ENCODE data around the gene FLII.

FLII gene

GRCh38 chr17:18248811-18249210 is 9.7 kb downstream of the FLII start:
- H3K4ac ChIP-seq (ENCODE audit: low read depth in 1 of 2, low read length in 2 of 2): no peak overlapping the region
- no peak overlapping the region for H4K8ac ChIP-seq (ENCODE audit: low read length)
- peak overlapping the region; percentile 14 for H4K91ac ChIP-seq (ENCODE audit: low read length)
- no peaks in the 10 kb centered on the region for H3K9me3 ChIP-seq (ENCODE audit: control insufficient read depth, low read length)
- no peak overlapping the region for H2AK5ac ChIP-seq (ENCODE audit: low read length, severe bottlenecking)
- no peak overlapping the region for H2BK15ac ChIP-seq (ENCODE audit: low read depth, poor library complexity, severe bottlenecking)
- no peak overlapping the region for H3K4me3 ChIP-seq (ENCODE audit: insufficient read depth in 1 of 2, low read depth in 1 of 2, low read length in 2 of 2)
- H3K14ac ChIP-seq (ENCODE audit: low read length in 2 of 2): no peak overlapping the region
- no peak overlapping the region for H3K23ac ChIP-seq (ENCODE audit: low read length in 2 of 2)
- no peak overlapping the region for H2AFZ ChIP-seq (ENCODE audit: low read depth, low read length)
- no peak overlapping the region for H2BK12ac ChIP-seq (ENCODE audit: low read length in 2 of 2)
- H2BK120ac ChIP-seq (ENCODE audit: low read depth, low read length): no peak overlapping the region
- H3K4me1 ChIP-seq (ENCODE audit: control insufficient read depth, insufficient read depth, low read depth, low read length): peaks cover 5% of the 10 kb centered on the region
- WGBS: 97% methylated on average over 7 of the region's 7 CpGs
- H3K18ac ChIP-seq (ENCODE audit: low read depth in 1 of 2, low read length in 2 of 2): no peak overlapping the region
- H3K27ac ChIP-seq (ENCODE audit: low read length, poor library complexity, severe bottlenecking): no peak overlapping the region
- no peak for DNase-seq
- no peak overlapping the region for H2BK5ac ChIP-seq (ENCODE audit: low read depth, low read length, poor library complexity, severe bottlenecking)
- H3K9ac ChIP-seq (ENCODE audit: low read length): peak overlapping the region; percentile 14
- H3K27me3 ChIP-seq (ENCODE audit: control insufficient read depth in 1 of 2, insufficient read depth in 1 of 2, low read length in 2 of 2): no peaks in the 10 kb centered on the region
- H3K36me3 ChIP-seq (ENCODE audit: control insufficient read depth in 1 of 2, insufficient read depth in 2 of 2, low read depth in 1 of 2, low read length in 2 of 2): peaks cover 89 to 90% of the 10 kb centered on the region in 2 experiments
- H3K4me2 ChIP-seq (ENCODE audit: low read length, poor library complexity, severe bottlenecking): no peak overlapping the region
- H3K79me1 ChIP-seq (replicated peaks; ENCODE audit: low read length, poor library complexity, severe bottlenecking): peaks cover 50% of the 10 kb centered on the region

DNA sequence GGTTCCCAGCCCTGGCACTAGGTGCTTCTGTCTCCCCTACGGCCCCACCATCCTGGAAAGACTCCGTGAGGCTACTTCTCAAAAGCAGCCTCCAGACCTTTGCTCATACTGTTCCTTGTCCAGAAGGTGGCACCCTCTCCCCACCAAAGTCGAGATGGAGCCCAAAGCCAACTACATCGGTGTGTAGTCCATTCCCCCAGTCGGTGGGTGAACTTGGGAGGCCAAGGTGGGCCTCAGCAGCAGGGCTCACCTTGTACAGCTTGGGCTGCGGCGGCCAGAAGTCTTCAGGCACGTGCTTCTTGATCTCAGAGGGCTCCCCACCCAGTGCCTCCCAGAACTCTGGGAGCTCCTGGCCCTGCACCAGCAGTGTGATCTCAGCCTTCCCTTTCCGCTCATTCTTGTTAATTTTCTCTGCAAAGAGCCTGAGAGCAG is 10.2 kb downstream of the FLII start:
- no peak overlapping the region for H2AK5ac ChIP-seq (ENCODE audit: low read length, severe bottlenecking)
- H3K18ac ChIP-seq (ENCODE audit: low read depth in 1 of 2, low read length in 2 of 2): no peak overlapping the region
- no peak overlapping the region for H2BK5ac ChIP-seq (ENCODE audit: low read depth, low read length, poor library complexity, severe bottlenecking)
- no peaks in the 10 kb centered on the region for H3K27me3 ChIP-seq (ENCODE audit: control insufficient read depth in 1 of 2, insufficient read depth in 1 of 2, low read length in 2 of 2)
- no peak overlapping the region for H2BK15ac ChIP-seq (ENCODE audit: low read depth, poor library complexity, severe bottlenecking)
- H3K4me1 ChIP-seq (ENCODE audit: control insufficient read depth, insufficient read depth, low read depth, low read length): peaks cover 5% of the 10 kb centered on the region
- H2AFZ ChIP-seq (ENCODE audit: low read depth, low read length): no peak overlapping the region
- peak overlapping the region; percentile 14 for H3K9ac ChIP-seq (ENCODE audit: low read length)
- H2BK120ac ChIP-seq (ENCODE audit: low read depth, low read length): no peak overlapping the region
- no peak overlapping the region for H3K14ac ChIP-seq (ENCODE audit: low read length in 2 of 2)
- 44% methylated on average over 9 of the region's 9 CpGs for WGBS
- peaks cover 89 to 90% of the 10 kb centered on the region in 2 experiments for H3K36me3 ChIP-seq (ENCODE audit: control insufficient read depth in 1 of 2, insufficient read depth in 2 of 2, low read depth in 1 of 2, low read length in 2 of 2)
- H4K91ac ChIP-seq (ENCODE audit: low read length): no peak overlapping the region
- H3K4ac ChIP-seq (ENCODE audit: low read depth in 1 of 2, low read length in 2 of 2): no peak overlapping the region
- peak; percentile 76 for DNase-seq
- H3K9me3 ChIP-seq (ENCODE audit: control insufficient read depth, low read length): no peaks in the 10 kb centered on the region
- peaks cover 45% of the 10 kb centered on the region for H3K79me1 ChIP-seq (replicated peaks; ENCODE audit: low read length, poor library complexity, severe bottlenecking)
- H3K27ac ChIP-seq (ENCODE audit: low read length, poor library complexity, severe bottlenecking): no peak overlapping the region
- H3K4me3 ChIP-seq (ENCODE audit: insufficient read depth in 1 of 2, low read depth in 1 of 2, low read length in 2 of 2): no peak overlapping the region
- no peak overlapping the region for H2BK12ac ChIP-seq (ENCODE audit: low read length in 2 of 2)
- no peak overlapping the region for H3K23ac ChIP-seq (ENCODE audit: low read length in 2 of 2)
- no peak overlapping the region for H4K8ac ChIP-seq (ENCODE audit: low read length)
- no peak overlapping the region for H3K4me2 ChIP-seq (ENCODE audit: low read length, poor library complexity, severe bottlenecking)

GRCh38 chr17:18247613-18248001 is 10.9 kb downstream of the FLII start:
- Histone ChIP-seq H2BK15ac (ENCODE audit: low read depth, poor library complexity, severe bottlenecking) (no peak overlapping the region), H3K4me2 (ENCODE audit: low read length, poor library complexity, severe bottlenecking) (no peak overlapping the region), H3K23ac (ENCODE audit: low read length in 2 of 2) (no peak overlapping the region), H3K4me3 (ENCODE audit: insufficient read depth in 1 of 2, low read depth in 1 of 2, low read length in 2 of 2) (peak overlapping the region in 1 of 2 experiments; percentile 31), H3K4me1 (ENCODE audit: control insufficient read depth, insufficient read depth, low read depth, low read length) (peaks cover 5% of the 10 kb centered on the region), H2AFZ (ENCODE audit: low read depth, low read length) (no peak overlapping the region), H3K4ac (ENCODE audit: low read depth in 1 of 2, low read length in 2 of 2) (no peak overlapping the region), H3K27me3 (ENCODE audit: control insufficient read depth in 1 of 2, insufficient read depth in 1 of 2, low read length in 2 of 2) (no peaks in the 10 kb centered on the region), H3K18ac (ENCODE audit: low read depth in 1 of 2, low read length in 2 of 2) (no peak overlapping the region), H2BK120ac (ENCODE audit: low read depth, low read length) (no peak overlapping the region), H3K9ac (ENCODE audit: low read length) (peak overlapping the region; percentile 14), H2BK12ac (ENCODE audit: low read length in 2 of 2) (no peak overlapping the region), H3K9me3 (ENCODE audit: control insufficient read depth, low read length) (no peaks in the 10 kb centered on the region), H3K27ac (ENCODE audit: low read length, poor library complexity, severe bottlenecking) (no peak overlapping the region), H4K91ac (ENCODE audit: low read length) (no peak overlapping the region), H3K79me1 (replicated peaks; ENCODE audit: low read length, poor library complexity, severe bottlenecking) (peaks cover 40% of the 10 kb centered on the region), H3K36me3 (ENCODE audit: control insufficient read depth in 1 of 2, insufficient read depth in 2 of 2, low read depth in 1 of 2, low read length in 2 of 2) (peaks cover 86 to 88% of the 10 kb centered on the region in 2 experiments), H2BK5ac (ENCODE audit: low read depth, low read length, poor library complexity, severe bottlenecking) (no peak overlapping the region), H3K14ac (ENCODE audit: low read length in 2 of 2) (peak overlapping the region in 1 of 2 experiments; percentile 29), H4K8ac (ENCODE audit: low read length) (no peak overlapping the region), H2AK5ac (ENCODE audit: low read length, severe bottlenecking) (no peak overlapping the region)
- no peak for DNase-seq
- WGBS: 99% methylated on average over 30 of the region's 30 CpGs

GRCh38 chr17:18246880-18247612 is 11.5 kb downstream of the FLII start:
- peak; percentile 33 for DNase-seq
- Histone ChIP-seq H2AK5ac (ENCODE audit: low read length, severe bottlenecking) (no peak overlapping the region), H3K23ac (ENCODE audit: low read length in 2 of 2) (no peak overlapping the region), H3K27me3 (ENCODE audit: control insufficient read depth in 1 of 2, insufficient read depth in 1 of 2, low read length in 2 of 2) (no peaks in the 10 kb centered on the region), H3K9me3 (ENCODE audit: control insufficient read depth, low read length) (no peaks in the 10 kb centered on the region), H3K36me3 (ENCODE audit: control insufficient read depth in 1 of 2, insufficient read depth in 2 of 2, low read depth in 1 of 2, low read length in 2 of 2) (peaks cover 86 to 88% of the 10 kb centered on the region in 2 experiments), H2BK5ac (ENCODE audit: low read depth, low read length, poor library complexity, severe bottlenecking) (no peak overlapping the region), H3K27ac (ENCODE audit: low read length, poor library complexity, severe bottlenecking) (no peak overlapping the region), H3K4ac (ENCODE audit: low read depth in 1 of 2, low read length in 2 of 2) (no peak overlapping the region), H2BK120ac (ENCODE audit: low read depth, low read length) (no peak overlapping the region), H3K4me2 (ENCODE audit: low read length, poor library complexity, severe bottlenecking) (no peak overlapping the region), H2AFZ (ENCODE audit: low read depth, low read length) (no peak overlapping the region), H4K8ac (ENCODE audit: low read length) (no peak overlapping the region), H4K91ac (ENCODE audit: low read length) (no peak overlapping the region), H3K9ac (ENCODE audit: low read length) (no peak overlapping the region), H2BK15ac (ENCODE audit: low read depth, poor library complexity, severe bottlenecking) (peak overlapping the region; percentile 7), H2BK12ac (ENCODE audit: low read length in 2 of 2) (no peak overlapping the region), H3K18ac (ENCODE audit: low read depth in 1 of 2, low read length in 2 of 2) (no peak overlapping the region), H3K4me3 (ENCODE audit: insufficient read depth in 1 of 2, low read depth in 1 of 2, low read length in 2 of 2) (peak overlapping the region in 1 of 2 experiments; percentile 31), H3K4me1 (ENCODE audit: control insufficient read depth, insufficient read depth, low read depth, low read length) (peaks cover 5% of the 10 kb centered on the region), H3K14ac (ENCODE audit: low read length in 2 of 2) (no peak overlapping the region), H3K79me1 (replicated peaks; ENCODE audit: low read length, poor library complexity, severe bottlenecking) (peaks cover 34% of the 10 kb centered on the region)
- 50% methylated on average over 36 of the region's 46 CpGs for WGBS

Measured in mesenchymal stem cell (in vitro differentiated cells and primary cell).